Stimulated activated CD8-positive, alpha-beta memory T cell treated with anti-CD3 and anti-CD28 coated beads, Interleukin-15, amount 100 ng/mL, for 1 hour (primary cell): Measurements from ENCODE around the gene LRRC4C.

ENCODE experiments used
- DNase-seq: peaks from one replicate; pipeline ENCODE4 v3.0.0-alpha.2; 2020; ENCODE audit warnings: low read depth

The LRRC4C gene

GRCh38 chr11:40291329-40291728 is 1168.1 kb downstream of the LRRC4C start:
- DNase-seq: no peak

DNA sequence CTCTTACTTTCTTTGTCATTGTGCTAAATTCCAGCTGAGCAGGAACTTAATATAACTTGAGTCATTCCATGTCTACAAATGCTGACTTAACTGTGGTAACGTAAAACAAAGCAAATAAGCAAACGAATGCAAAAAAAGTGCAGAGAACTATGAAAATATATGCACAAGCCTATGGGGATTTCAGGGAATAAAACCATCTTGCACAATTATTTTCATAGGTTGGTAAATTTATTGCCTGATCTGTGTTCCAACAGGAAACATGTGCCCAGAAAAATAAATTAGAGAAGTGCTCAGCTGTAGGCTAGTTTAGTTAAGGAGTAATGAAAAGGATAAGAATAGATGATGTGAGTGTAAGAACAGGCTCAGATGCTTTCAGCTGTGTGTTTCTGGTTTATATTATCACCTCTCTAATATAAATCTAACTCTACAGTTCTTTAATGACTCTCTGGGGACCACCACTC is 1169.3 kb downstream of the LRRC4C start:
- no peak for DNase-seq

DNA sequence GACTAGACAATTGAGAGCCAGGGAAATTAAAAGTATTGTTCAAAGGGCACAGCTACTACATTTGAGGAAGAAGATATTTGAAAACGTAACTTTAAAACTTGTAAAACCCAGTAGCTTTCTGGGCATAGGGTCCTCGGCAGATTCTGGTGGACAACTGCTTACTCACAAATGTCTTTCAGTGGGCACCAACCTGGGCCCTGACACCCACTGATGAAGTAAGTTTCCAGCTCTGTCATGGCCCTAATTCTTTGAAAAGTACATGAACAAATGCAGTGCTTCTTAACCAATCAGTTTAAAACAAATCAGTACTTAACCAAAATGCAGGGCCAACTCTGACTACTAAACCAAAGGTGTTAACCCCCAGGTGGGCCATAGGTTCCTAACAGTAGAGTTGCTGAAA is 1170.1 kb downstream of the LRRC4C start:
- no peak for DNase-seq

- DNase-seq: no peak
These were observed 1171.3 kb downstream of the LRRC4C start for GRCh38 chr11:40287916-40288803.

- DNase-seq: no peak
These were observed 1173.3 kb downstream of the LRRC4C start for GRCh38 chr11:40286137-40286536.

- no peak for DNase-seq
These were observed 1173.9 kb downstream of the LRRC4C start for GRCh38 chr11:40285558-40285957.

DNA sequence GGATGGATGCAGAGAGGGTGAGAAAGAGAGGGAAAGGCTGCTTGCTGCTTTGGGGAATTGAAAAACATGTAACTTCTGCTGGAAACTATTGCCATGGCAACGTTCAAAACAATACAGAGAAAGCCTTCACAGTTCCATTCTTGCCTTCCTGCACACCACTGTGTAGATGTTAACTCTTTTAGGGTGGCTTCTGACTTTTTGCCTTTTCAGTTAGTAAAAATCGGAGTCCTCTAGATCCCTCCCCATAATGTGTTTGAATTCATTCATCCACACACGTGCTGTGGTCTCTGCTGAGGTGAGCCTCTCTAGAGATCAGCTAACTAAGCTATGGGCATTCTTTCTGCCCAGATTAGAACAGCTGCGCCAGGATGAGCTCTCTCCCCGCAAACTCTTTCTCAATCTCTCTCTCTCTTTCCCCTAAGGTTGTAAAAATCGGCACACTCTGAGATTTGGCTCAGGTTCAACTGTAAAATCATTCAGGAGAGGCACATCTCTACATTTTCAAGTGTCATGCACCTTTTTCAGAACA is 1178.3 kb downstream of the LRRC4C start:
- DNase-seq: no peak

DNA sequence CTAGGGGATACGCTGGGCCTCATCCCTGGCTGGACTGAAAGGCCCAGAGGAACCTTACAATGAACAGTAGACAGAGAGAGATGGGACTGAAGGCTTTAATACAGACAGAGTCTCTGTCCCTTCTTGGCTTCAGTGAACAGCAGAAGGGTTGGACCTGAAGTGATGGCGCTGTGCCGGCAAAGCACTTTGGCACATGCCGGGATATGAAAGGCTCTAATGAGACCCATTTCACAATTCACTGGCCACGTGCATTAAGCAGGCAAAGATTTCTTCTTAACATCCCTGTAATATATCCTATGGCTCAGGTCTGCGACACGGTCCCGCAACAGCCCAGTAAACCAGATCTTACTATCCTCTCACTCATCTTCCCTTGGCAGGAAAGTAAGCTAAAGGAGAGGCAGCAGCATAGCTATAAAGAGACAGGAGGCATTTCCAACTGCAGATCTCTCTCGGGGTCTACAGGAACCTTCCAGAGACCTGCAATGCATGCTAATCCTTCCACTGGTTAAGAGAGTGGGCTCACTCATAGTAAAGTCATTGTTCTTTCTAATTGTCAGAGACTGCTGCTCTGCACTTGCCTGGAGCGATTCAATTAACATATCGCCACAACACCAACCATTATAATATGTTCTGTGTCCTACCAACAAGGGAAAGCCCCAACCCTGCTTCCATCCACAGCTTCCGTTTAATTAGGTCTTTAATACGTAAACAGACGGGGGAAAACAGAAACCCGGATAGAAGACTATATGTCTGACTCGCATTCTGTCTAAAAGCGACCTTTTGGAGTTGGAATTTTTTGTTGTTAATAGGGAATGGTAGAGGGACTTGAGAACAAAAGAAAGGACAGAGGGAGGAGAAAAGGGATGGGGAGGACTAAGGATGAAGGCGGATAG is 1179.0 kb downstream of the LRRC4C start:
- no peak for DNase-seq

DNA sequence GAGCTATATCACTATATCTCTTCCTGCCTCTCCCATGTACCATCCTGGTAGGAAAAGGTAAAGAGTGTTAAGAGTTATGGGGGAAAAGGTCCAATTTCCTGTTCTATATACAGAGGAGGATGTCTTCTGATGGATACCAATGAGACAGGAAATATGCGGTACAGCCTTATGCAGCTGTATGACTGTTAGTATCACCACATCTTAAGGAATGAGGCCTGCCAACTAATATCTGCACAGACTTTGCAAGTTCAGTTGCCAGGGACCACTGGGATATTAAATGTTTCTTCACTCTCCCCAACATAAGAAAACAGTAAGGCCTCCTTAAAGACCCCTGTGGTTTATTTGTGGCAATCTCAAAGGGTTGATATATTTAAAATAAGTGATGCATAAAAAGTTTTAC is 1182.5 kb downstream of the LRRC4C start:
- DNase-seq: no peak

DNA sequence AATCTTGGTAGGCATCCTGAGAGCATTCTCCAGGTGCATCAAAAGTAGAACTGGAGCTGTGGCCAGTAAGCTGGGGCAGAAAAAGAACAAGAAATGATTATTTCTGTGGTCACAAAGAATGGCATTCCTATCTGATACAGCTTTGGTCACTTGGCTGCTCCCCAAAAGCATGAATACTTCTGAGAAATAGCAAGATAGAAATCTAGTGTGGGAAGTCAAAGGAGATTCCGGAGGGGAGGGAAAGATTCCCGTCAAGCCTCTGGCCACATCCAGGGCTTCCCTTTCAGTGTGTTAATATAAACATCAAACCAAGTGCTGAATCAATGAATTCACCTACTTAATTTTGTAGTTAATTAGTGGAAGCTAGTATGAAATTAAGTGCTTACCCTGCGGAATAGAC is 1185.4 kb downstream of the LRRC4C start:
- DNase-seq: no peak

DNA sequence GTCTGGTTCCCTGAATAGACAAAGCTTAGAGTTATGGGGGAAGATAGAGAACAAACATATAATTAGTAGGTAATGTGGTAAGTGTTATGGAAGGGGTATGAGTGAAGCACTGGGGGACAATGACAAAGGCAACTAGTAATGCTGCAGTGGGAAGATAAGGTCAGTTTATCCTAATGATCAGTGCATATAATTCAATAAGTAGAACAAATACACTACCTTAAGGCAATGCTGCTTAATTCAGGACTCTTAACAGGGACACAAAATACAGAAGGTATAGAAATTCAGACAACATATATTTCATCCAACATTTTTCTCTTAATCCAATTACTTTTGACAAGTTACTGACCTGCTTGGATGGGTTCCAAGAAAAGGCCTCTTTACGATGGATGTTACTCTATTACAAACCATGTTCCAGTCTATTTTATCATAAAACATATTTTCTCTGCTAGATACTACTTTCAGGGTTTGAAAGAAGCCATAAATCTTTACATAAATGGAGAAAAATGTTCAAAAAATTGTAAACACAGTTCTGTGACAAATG is 1186.2 kb downstream of the LRRC4C start:
- no peak for DNase-seq

DNA sequence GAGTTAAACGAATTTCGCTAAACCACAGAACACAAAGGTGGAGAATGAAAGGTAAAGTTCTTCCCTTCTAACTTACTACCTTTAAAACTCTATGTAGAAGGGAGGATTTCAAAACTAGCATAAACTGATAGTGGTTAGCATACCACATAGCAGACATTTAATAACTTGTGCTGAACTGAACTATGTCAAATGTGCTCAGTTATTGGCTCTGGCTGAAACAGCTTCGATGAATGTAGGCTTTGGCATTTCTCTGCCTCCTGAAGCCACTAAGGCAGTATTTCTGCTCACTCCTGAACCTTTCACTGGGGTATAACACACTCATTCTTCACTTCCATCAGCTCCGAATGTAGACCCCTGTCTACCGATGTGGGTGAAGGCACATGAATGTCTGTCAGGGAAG is 1188.1 kb downstream of the LRRC4C start:
- no peak for DNase-seq

- DNase-seq: no peak
These were observed 1189.6 kb downstream of the LRRC4C start for GRCh38 chr11:40269865-40270264.

DNA sequence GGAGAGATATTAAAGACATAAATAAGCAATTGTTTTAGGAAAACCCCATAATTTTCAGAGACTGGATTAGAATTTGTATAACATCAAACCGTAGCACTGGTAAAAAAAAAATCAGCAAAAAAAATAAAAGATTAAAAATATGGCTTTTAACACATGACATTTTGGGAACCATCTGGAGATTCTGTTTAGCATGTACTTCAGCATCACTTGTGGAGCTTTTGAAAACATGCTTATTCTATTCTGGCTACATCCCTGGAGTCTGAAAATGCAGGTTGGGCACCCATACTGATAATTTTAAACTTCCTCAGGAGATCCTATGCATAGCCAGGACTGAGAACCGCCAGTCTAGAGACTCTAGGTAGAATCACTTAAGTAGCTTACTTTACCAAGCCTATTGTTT is 1190.9 kb downstream of the LRRC4C start:
- no peak for DNase-seq

DNA sequence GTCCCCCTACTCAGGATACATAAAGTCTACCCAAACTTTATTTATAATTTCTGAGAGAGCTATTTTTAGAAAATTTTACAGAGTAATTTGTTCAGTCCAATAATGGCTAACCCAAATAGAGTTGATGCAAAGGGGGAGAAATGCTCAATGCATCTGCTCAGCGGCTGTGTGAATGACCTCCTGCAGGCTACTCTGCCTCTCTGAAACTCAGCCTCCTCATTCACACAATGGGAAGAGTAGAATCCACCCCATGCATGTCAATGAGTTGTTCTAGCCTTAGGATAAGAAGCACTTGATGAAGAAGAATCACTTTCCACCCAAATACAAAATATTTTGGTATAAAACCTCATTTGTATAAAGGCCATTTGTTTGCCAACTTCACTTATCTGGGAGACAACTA is 1204.0 kb downstream of the LRRC4C start:
- no peak for DNase-seq

DNA sequence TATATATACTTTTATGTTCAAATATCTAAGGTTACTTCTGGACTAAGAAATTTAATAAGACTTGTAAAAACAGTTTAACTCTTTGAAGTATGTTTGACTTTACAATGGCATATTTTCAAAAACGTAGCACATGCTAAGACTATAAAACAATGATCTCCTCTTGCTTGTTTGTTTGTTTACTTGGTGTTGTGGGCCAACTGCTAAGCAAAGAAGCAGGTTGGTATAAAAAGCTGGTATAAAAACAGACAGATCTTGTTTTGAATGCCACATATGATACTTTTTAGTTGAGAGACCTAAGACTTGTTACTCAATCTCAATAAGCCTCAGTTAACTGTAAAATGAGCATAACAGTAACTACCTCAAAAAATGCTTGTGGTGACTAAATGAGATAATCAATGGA is 1206.3 kb downstream of the LRRC4C start:
- no peak for DNase-seq

DNA sequence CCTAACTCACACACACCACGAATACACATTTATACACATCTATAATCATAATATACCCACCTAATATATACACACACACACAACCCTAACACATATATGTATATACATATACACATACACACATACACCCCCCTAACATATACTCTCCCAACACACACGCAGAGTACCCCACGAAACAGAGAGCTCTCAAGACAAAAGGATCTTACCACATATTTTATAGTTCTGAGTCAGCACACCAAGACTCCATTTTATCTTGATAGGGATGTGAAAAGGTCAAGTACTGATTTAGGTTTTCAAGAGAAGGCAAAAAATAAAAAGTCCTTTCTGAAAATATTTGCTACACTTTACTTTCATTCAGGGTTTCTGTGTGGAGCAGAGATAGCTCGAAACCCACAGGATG is 1207.2 kb downstream of the LRRC4C start:
- no peak for DNase-seq

- no peak for DNase-seq
These were observed 1212.5 kb downstream of the LRRC4C start for GRCh38 chr11:40246983-40247382.

- no peak for DNase-seq
These were observed 1217.9 kb downstream of the LRRC4C start for GRCh38 chr11:40241524-40242051.

GRCh38 chr11:40240284-40240683 is 1219.2 kb downstream of the LRRC4C start:
- DNase-seq: no peak

GRCh38 chr11:40236526-40236925 is 1222.9 kb downstream of the LRRC4C start:
- DNase-seq: no peak

DNA sequence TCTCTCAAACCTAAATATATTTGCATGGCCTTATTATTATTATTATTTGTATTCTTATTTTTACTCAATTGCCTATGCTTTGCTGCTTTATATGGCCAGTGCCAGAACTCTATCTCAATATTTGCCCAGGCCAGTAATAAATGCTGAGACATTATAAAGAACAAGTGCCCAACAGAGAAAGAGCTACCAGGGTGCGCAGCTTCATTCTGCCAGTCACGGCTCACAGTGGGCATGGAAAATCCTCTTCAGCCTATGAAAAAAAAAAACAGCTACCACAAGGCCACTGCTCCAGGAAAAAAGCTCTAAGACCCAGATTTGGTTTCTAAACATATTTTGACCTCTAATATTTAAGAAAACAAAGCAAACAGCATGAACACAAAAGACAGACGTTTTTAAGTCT is 1223.6 kb downstream of the LRRC4C start:
- no peak for DNase-seq
